Large intestine (tissue), 3 donors: Measurements from ENCODE around the gene SVIL. TPM values are rescaled to one million over a fixed set of nuclear protein-coding genes. Genes with fewer than 3 reads are reported as not detected.
"Not testable (repeated sequence)": the region's sequence is repeated elsewhere in the genome, so short reads cannot be mapped to it uniquely, and the experiment has no call there.

Experiments used
- DNase-seq, 2 donors: peaks; one replicate each; pipeline versions ENCODE4 v3.0.0 to v3.0.0-alpha.2; 2013
- H3K27ac ChIP-seq: one replicate; pipeline ENCODE4 v1.5.1; 2013; ENCODE audit warnings: low read length
- H3K27me3 ChIP-seq: 2 replicates; pipeline ENCODE4 v1.6.1; 2013; ENCODE audit warnings: low read length; ENCODE audit not compliant: control insufficient read depth, insufficient read depth
- H3K36me3 ChIP-seq: 2 replicates; pipeline ENCODE4 v1.6.1; 2013; ENCODE audit warnings: low read length; ENCODE audit not compliant: control insufficient read depth, insufficient read depth
- H3K4me1 ChIP-seq: one replicate; pipeline ENCODE4 v1.6.1; 2013; ENCODE audit warnings: low read length; ENCODE audit not compliant: control insufficient read depth, insufficient read depth
- H3K4me3 ChIP-seq: one replicate; pipeline ENCODE4 v1.5.1; 2013; ENCODE audit warnings: low read length
- H3K9me3 ChIP-seq: one replicate; pipeline ENCODE4 v1.6.1; 2013; ENCODE audit warnings: mild to moderate bottlenecking, low read depth, low read length, moderate library complexity; ENCODE audit not compliant: control insufficient read depth
- WGBS: methylation state at CpG from one replicate; pipeline ENCODE4 v1.1.5; 2013; ENCODE audit warnings: low lambda C conversion rate; ENCODE audit not compliant: insufficient coverage; 5-methylcytosine and 5-hydroxymethylcytosine counted together
- polyA plus RNA-seq: library from polyadenylated mRNA; unstranded; fragments of 120-200 nt; gene quantifications from one replicate; pipeline ENCODE4 v1.2.1, GENCODE V29; 2013

SVIL gene
- polyA plus RNA-seq, 1 donor: 42.2 TPM

DNA sequence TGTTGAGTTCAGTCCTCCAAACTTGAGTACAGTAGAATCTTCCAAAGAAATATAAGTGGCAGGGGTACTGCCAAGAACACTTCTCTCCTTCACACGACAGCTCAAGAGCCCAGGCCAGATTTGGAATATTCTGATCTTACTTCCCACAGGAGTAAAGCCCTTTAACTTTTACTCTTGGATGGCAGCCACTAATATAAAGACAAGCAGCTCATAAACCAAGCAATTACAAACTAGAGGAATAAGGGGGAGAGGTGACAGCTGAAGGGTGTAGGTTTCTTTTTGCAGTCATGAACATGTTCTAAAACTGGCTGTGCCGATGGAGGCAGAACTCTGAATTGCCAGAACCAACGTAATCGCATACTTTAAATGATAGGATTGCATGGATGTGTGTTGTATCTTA lies 74.8 kb downstream of the SVIL start:
- no peak overlapping the region for H3K27ac ChIP-seq
- DNase-seq: no peak

DNA sequence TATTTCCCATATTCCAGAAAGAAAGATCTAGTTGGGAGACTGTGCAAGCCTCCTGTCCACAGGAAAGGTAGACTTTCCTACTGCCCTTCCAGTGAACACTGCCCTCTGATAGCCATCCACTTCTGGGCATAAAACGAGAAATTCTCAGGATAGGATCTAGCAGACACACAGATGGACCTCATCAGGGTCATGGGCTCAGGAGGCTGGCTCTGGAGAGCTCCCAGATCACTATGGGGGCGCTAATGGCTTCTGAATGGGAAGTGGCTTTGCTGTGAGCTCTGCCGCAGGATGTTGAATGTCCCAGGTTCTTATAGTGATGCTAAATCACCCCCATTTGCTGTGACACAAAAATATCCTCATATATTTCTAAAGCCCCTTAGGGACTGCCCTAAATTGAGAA lies 77.1 kb downstream of the SVIL start:
- Histone ChIP-seq H3K9me3 (no peaks in the 10 kb centered on the region), H3K36me3 (peaks cover 20% of the 10 kb centered on the region), H3K27me3 (no peaks in the 10 kb centered on the region), H3K4me1 (no peaks in the 10 kb centered on the region), H3K4me3 (no peak overlapping the region), H3K27ac (no peak overlapping the region)
- no peak for DNase-seq
- WGBS: no CpG with 5 or more reads among the region's 3 CpGs

More for the DNA sequence above, 74.8 kb downstream of the SVIL start:
- Histone ChIP-seq H3K27me3 (no peaks in the 10 kb centered on the region), H3K36me3 (peaks cover 5% of the 10 kb centered on the region), H3K9me3 (no peaks in the 10 kb centered on the region), H3K4me1 (no peaks in the 10 kb centered on the region), H3K4me3 (no peak overlapping the region)
- no CpG with 5 or more reads among the region's 4 CpGs for WGBS

DNA sequence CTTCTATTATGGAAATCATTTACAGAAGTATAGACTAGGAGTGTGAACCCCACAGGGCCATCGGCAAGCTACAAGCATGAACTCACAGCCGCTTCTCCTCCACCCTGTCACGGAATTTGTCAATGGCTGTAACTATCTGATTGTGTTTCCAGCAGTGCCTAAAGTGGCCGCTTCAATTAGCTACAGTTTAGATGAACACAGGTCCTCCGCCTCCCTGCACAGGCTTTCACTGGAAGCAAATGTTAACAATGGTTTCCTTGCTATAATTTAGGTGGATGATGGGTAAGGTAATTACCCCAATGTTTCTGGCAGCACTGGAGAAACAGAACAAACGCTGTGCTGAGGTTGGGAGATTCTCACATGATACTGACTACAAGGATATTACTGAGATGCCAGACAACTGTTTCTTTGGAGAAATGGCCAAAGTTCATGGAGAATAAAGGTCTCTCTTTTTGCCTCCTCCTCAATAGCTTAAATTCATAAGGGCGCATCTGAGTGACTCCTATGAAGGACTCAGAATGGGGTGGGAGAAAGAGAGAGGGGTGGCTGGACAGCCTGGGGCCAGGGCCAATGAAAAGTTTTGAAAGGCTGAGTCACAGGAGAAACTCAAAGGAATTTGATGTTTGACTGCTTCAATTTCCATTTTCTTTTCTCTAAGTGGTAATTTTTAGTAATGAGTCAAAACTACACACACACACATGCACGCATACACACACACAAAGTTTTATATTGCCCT lies 78.9 kb downstream of the SVIL start:
- no peaks in the 10 kb centered on the region for H3K4me1 ChIP-seq
- H3K27ac ChIP-seq: no peak overlapping the region
- H3K4me3 ChIP-seq: no peak overlapping the region
- no peak for DNase-seq
- no peaks in the 10 kb centered on the region for H3K27me3 ChIP-seq
- WGBS: no CpG with 5 or more reads among the region's 8 CpGs
- H3K36me3 ChIP-seq: peaks cover 26% of the 10 kb centered on the region
- H3K9me3 ChIP-seq: no peaks in the 10 kb centered on the region

DNA sequence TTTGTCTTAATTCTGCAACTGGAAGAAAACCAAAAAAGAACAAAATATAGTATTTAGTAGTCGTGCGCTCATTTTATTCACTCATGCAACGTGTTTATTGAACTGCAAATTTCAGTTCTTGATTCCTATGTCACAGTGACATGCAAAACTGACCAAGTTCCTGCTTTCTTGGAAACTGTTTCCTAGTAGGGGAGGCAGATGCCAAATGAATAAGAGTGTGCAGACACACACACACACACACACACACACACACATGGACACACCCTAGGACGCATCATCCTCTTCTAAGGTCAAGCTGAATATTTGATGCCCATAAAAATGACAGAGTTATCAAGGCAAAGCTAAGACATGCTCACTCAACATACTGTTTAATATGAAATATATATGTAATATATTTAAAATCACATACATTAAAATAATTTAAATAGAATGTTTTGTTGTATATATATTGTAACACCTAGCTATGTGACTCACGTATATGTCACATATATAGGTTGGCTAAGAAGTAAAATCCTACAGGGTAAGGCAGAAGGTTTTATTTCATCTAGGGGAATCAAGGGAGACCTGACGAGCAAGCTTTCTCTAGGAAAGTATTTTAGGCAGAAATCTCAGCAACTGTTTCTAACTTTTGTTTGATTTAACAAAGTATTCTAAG lies 79.6 kb downstream of the SVIL start:
- no peak overlapping the region for H3K4me3 ChIP-seq
- H3K27me3 ChIP-seq: no peaks in the 10 kb centered on the region
- no CpG with 5 or more reads among the region's 6 CpGs for WGBS
- H3K36me3 ChIP-seq: peaks cover 33% of the 10 kb centered on the region
- H3K9me3 ChIP-seq: no peaks in the 10 kb centered on the region
- DNase-seq: no peak
- H3K27ac ChIP-seq: no peak overlapping the region
- H3K4me1 ChIP-seq: no peaks in the 10 kb centered on the region

DNA sequence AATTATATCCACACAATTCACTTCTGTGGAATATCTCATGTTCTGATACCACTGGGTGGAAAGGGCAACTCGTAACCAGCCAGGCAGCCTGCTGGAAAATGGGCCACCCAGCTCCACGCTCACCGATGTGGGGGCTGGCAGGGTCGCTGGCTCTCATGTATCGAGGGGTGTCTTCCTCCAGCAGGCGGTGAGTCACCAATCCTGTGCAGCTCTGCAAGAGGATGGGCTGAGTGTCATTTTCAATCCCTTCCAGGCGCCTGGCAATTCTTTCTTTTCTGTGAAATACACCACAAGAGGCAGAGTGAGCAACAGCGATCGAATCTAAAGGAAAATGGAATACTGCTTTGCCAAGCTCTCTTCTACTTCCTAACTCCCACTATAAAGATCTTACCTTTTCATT lies 80.1 kb downstream of the SVIL start:
- H3K4me3 ChIP-seq: no peak overlapping the region
- no peak for DNase-seq
- H3K36me3 ChIP-seq: peaks cover 37% of the 10 kb centered on the region
- H3K27ac ChIP-seq: no peak overlapping the region
- H3K9me3 ChIP-seq: no peaks in the 10 kb centered on the region
- no peaks in the 10 kb centered on the region for H3K27me3 ChIP-seq
- 93% methylated on average over 3 of the region's 9 CpGs for WGBS
- H3K4me1 ChIP-seq: no peaks in the 10 kb centered on the region

DNA sequence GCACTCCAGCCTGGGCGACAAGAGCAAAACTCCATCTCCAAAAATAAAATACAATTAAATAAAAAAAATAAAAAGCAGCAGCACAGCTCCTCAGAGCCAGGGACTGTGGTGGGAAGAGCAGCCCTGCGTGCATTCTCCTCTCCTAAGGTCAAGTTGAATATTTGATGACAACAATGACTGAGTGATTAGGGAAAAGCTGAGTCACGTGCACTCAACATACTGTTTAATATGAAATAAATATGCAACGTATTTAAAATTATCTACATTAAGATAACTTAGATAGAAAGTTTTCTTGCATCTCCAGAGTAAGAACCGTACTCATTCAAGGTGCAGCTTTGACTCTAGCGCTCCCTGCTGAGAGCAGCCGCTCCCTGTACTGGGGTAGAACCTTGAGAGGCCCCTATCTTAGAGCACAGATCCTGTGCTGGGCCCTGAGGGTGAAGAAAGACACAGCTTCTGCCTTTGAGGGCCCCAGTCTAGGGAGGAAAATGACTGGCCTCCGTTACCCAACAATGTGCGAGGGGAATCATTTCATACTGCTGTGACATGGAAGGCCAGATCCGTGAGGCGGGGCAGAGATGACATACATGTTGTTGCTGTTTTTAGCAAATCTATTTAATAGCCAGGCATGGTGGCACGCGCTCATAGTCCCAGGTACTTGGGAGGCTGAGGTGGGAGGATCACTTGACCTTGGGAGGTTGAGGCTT lies 81.1 kb downstream of the SVIL start:
- no peaks in the 10 kb centered on the region for H3K4me1 ChIP-seq
- peaks cover 37% of the 10 kb centered on the region for H3K36me3 ChIP-seq
- 100% methylated on average over 1 of the region's 13 CpGs for WGBS
- H3K27ac ChIP-seq: no peak overlapping the region
- no peak for DNase-seq
- H3K4me3 ChIP-seq: no peak overlapping the region
- no peaks in the 10 kb centered on the region for H3K27me3 ChIP-seq
- H3K9me3 ChIP-seq: no peaks in the 10 kb centered on the region

DNA sequence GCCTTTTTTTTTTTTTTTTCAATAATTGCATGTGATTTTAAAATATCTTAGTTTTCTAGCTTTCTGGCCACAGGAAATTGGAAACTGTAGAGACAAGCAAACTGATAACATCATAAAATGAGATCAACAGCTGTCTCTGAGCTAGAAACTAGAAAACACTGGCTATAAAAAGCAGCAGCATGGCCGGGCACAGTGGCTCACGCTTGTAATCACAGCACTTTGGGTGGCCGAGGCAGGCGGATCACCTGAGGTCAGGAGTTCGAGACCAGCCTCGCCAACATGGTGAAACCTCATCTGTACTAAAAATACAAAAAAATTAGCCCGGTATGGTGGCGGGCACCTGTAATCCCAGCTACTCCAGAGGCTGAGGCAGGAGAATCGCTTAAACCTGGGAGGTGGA lies 81.7 kb downstream of the SVIL start:
- not testable (repeated sequence) for H3K4me3 ChIP-seq, H3K27ac ChIP-seq, DNase-seq, H3K9me3 ChIP-seq, H3K4me1 ChIP-seq, H3K27me3 ChIP-seq
- H3K36me3 ChIP-seq: peaks cover 41% of the 10 kb centered on the region
- 100% methylated on average over 3 of the region's 9 CpGs for WGBS

DNA sequence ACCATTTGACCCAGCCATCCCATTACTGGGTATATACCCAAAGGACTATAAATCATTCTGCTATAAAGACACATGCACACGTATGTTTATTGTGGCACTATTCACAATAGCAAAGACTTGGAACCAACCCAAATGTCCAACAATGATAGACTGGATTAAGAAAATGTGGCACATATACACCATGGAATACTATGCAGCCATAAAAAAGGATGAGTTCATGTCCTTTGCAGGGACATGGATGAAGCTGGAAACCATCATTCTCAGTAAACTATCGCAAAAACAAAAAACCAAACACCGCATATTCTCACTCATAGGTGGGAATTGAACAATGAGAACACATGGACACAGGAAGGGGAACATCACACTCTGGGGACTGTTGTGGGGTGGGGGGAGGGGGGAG lies 85.3 kb downstream of the SVIL start:
- WGBS: no CpG with 5 or more reads among the region's 3 CpGs
- not testable (repeated sequence) for H3K4me1 ChIP-seq, H3K9me3 ChIP-seq, H3K27ac ChIP-seq, H3K4me3 ChIP-seq, DNase-seq, H3K27me3 ChIP-seq
- H3K36me3 ChIP-seq: peaks cover 38% of the 10 kb centered on the region

DNA sequence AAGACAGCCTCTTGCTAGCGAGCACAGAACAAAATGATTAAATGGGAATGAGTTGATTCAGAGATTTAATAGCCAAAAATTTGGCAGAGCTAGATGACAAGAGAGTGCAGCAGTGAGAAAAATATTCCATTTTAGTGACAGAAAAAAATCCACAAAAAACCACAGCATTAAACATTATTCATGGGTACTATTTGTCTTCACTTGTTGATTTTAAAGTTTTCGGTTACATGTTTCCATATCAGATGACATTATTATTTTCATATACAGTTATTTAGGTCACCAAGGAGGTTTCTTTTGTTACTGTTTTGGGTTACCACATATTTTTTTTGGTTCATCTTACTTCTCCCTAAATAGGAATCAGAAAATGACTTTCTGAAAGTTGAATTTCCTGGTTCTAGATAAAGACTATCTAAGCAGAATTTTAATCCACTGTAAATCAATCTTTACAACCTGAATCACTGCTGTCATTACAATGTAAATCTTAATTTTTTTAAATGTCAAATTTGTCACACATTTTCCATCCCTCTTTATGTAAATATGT lies 87.9 kb downstream of the SVIL start:
- Histone ChIP-seq H3K4me3 (no peak overlapping the region), H3K27ac (no peak overlapping the region), H3K4me1 (no peaks in the 10 kb centered on the region), H3K36me3 (peaks cover 25% of the 10 kb centered on the region), H3K9me3 (no peaks in the 10 kb centered on the region), H3K27me3 (no peaks in the 10 kb centered on the region)
- WGBS: 100% methylated on average over 1 of the region's 2 CpGs
- no peak for DNase-seq

DNA sequence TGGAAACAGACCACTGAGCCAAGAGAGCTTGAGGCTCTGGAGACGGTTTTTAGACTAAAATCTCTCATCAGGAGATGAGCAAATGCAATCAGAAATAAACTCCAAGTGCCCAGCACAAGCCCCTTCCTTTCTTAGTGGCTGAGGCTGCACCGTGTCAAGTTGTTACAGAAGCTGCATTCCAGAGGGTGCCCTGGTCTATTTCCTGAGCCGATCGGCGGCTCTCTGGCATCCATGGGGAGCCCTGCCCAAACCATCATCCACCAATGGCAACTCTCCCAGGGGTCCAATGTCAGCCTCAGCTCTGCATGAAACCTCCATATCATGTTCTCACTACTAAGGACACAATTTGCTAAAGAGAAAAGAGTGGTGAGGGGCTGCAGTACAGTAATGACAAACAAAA lies 89.6 kb downstream of the SVIL start:
- whole genome bisulfite sequencing: no CpG with 5 or more reads among the region's 5 CpGs
- Histone ChIP-seq H3K9me3 (no peaks in the 10 kb centered on the region), H3K36me3 (peaks cover 15% of the 10 kb centered on the region), H3K4me1 (no peaks in the 10 kb centered on the region), H3K27me3 (no peaks in the 10 kb centered on the region), H3K27ac (no peak overlapping the region), H3K4me3 (no peak overlapping the region)
- DNase-seq: no peak
